GM23338 (cell line): ENCODE data around the gene ZNF200.

Source experiments
- CREB1 ChIP-seq: fragments of 250-450 bp; sonication (Bioruptor Pico); IDR thresholded peaks from 2 replicates; pipeline ENCODE4 v1.5.0; 2020; ENCODE audit warnings: low read depth, mild to moderate bottlenecking, moderate library complexity
- CTCF ChIP-seq, 2 experiments: fragments of 200-600 bp in 1 of 2; sonication (generic) in 1 of 2; conservative IDR thresholded peaks; 2 replicates each; pipeline versions ENCODE4 v1.5.1 to v1.6.1; 2016 to 2017; ENCODE audit warnings: antibody characterized with exemption in 2 of 2, low read depth in 2 of 2, mild to moderate bottlenecking in 2 of 2, moderate library complexity in 1 of 2
- EZH2 ChIP-seq: fragments of 200-600 bp; sonication (generic); IDR thresholded peaks from one replicate; pipeline ENCODE4 v1.8.0; 2017; ENCODE audit warnings: antibody characterized with exemption, mild to moderate bottlenecking, low read depth; ENCODE audit not compliant: unreplicated experiment
- POLR2AphosphoS5 ChIP-seq: IDR thresholded peaks from 2 replicates; pipeline ENCODE4 v1.6.1; 2016; ENCODE audit warnings: antibody characterized with exemption, low read depth

GRCh38 chr16:3195975-3196374 is 39.0 kb downstream of the ZNF200 start:
- TF ChIP-seq CTCF (conservative IDR thresholded peaks at IDR 0.05; ENCODE audit: low read depth in 2 of 2): no peak
- TF ChIP-seq POLR2AphosphoS5: no peak
- TF ChIP-seq CREB1 (CRISPR knock-in tag): no peak
- no peak for TF ChIP-seq EZH2
